HG03097 (cell line): ENCODE results near the gene HOXD8.

Source experiments
- ATAC-seq: cut with Tn5 transposase; IDR thresholded peaks from one replicate; pipeline ENCODE4 v1.9.1; 2021; ENCODE audit not compliant: unreplicated experiment, low FRiP score

Gene HOXD8

DNA sequence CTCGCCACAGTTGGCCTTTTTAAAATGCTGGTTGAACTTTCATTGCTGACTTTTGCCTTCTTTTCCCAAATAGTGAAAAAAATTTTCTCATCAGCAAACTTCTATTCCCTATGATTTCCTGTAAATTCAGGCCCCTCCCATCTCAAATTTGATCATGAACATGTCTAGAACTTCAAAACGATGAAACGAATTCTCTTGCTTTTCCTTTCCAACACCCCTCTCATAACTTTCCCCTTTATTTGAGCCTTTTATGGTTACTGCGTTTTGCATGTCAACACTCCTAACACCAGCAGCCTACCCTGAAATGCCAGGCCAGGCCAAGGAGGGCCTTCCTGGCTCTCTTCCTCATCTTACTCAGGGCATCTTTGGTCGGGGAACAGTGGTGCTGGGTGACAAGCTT lies 38.6 kb upstream of the HOXD8 start:
- no peak for ATAC-seq

DNA sequence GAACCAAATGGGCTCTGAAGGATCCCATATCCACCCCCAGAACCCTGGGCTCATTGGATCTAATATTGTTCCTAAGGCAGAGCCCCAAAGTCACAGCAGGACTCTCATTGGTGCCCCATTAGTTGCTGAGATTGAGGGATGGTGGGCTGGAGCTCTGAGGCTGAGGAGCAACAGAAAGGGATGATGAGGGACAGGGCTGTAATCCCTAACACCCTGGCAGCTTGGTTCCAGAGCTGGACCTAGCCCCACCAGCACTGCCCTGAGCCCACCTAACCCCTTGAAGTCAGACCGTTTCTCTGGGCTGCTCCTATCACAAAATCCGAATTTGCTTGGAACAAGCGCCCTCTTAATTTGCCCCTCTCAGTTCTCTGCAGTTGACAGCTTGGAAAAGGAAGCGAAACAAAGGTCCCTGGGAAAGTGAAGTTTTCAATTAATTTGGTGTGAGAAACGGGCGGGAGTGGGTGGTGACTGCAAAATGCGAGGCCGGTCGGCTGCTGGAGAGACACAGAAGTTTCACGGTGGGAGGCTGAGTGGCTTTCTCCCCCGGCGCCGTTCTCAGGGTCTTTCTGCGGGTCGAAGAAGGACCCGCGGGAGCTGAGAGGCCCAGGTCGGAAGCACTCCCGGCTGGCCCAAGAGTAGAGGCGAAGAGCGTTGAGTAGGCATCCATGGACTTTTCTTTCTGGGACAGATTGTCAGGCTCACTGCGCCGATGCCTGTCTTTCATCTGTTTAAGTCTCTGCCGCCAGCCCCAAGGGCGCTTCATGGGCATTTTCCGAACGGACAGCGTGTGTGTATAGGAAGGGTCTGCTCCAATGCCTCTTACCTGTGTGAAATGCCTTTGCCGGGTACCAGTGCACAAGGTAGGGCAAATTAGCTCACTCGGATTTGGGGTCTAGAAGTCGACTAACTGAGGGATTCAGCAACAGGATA lies 37.9 kb upstream of the HOXD8 start:
- ATAC-seq = no peak

DNA sequence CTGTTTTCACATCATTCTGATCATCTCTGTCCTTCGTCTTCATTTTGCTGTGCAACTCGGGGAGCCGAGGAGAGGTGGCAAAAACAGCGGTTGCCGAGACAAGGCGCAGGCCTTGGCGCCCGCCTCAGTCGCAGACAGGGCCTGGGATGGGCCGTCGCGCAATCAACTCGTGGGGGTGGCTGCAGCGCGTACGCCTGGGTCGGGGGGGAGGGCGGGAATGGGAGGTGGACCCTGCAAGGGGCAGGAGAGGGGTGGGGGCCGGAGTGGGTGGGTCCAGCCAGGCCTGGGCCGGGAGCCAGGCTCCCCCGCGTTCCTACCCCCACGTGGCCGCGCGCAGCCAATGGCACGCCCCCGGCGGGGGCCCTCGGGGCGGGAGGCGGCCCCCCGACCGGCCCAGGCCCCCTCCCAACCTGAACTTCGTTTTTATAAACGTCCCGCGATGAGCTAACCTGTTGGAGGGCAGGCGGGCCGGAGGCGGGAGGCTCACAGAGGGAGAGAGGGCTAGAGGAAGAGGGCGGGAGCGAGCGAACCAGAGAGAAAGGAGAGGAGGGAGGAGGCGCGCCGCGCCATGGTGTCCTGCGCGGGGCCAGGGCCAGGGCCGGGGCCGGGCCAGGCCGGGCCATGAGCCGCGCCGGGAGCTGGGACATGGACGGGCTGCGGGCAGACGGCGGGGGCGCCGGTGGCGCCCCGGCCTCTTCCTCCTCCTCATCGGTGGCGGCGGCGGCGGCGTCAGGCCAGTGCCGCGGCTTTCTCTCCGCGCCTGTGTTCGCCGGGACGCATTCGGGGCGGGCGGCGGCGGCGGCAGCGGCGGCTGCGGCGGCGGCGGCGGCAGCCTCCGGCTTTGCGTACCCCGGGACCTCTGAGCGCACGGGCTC lies 37.0 kb upstream of the HOXD8 start, which contains the start of gene HOXD13:
Gene HOXD13 (plus strand): TSS at position 452 of the 875 bp plus-strand sequence. CDS start 170 bp downstream, at position 622.
- no peak for ATAC-seq

DNA sequence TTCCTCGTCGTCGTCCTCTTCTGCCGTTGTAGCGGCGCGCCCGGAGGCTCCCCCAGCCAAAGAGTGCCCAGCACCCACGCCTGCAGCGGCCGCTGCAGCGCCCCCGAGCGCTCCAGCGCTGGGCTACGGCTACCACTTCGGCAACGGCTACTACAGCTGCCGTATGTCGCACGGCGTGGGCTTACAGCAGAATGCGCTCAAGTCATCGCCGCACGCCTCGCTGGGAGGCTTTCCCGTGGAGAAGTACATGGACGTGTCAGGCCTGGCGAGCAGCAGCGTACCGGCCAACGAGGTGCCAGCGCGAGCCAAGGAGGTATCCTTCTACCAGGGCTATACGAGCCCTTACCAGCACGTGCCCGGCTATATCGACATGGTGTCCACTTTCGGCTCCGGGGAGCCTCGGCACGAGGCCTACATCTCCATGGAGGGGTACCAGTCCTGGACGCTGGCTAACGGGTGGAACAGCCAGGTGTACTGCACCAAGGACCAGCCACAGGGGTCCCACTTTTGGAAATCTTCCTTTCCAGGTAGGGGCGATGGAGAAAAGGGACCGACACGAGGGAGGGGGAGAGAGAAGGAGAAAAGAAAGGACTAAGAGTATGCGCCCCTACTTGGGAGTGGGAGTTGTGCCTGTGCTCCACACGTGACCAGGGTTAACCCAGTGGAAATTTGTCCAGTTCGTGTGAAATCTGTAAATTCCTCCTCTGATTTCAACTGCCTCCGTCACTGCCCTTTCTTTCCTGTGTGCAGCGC lies 36.2 kb upstream of the HOXD8 start:
- ATAC-seq = no peak

DNA sequence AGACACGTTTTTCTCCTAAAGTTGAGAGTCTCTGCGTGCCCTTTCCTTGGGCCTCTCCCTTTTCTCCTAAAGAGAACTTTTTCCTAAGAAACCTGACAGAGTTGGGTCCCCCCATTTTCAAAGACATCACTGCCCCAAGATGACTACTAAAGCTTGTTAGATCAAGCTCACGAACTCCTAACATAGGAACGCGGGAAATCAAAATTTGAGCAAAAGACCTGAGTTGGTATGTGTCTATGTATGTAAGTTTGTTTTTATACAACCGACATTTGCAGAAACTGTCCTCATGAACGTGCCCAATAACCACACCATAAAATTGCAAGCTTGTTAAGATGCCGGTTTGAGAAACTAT lies 35.6 kb upstream of the HOXD8 start:
- no peak for ATAC-seq

DNA sequence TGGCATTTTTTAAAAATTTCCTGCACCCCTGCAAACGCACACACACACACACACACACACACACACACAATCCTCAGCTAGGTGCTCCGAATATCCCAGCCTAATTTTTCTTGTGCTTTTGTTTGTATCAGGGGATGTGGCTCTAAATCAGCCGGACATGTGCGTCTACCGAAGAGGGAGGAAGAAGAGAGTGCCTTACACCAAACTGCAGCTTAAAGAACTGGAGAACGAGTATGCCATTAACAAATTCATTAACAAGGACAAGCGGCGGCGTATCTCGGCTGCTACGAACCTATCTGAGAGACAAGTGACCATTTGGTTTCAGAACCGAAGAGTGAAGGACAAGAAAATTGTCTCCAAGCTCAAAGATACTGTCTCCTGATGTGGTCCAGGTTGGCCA lies 35.2 kb upstream of the HOXD8 start:
- ATAC-seq = no peak

DNA sequence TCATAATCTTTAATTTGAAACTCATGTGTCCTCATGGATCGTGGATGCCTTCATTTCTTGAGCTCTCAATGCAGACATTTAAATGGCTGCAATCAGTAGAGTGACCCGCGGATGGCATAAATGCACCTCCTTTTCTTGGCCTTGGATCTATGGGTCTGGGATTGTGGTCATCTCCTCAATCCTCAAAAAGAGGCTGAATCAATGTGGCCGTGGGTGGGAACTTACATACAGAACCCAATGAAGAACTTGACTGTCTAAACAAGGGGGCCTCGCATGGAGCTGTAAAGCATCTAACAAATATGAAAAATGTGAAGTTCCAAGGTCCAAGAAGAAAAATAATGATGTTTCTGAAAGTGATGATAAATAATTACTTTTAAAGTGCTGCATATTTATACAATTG lies 34.1 kb upstream of the HOXD8 start:
- no peak for ATAC-seq

DNA sequence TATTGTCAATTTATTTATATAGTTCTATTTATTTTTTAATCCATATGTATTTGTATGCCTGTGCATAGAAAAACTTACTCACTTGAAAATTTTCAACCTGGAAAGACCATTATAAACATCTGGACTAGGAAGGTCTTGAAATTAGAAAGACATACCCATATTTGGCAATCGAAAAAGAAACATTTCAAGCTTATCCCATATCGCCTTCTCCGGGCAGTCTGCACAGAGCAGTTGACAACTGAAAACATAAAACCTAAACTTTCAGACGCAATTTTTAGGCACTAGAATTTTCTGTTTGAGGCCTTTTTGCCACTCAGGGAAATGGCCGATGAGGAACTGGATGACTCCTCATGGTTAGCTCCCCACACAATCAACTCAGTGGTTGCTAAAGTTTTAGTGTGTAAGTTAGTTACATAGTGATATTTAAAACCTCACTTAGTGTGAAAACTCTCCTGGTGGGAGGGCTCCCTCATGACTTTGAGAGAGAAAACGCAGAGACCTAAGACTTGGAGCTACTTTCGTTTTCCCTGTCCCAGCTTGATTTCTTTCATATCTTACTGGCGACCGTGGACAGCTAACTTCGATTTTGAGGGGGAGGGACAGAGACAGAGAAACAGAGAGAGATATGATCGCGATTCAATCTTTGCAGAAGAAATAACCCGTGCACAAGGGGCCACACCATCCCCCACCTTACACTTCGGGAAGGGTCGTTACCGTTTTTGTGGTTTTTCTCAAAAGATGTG lies 33.1 kb upstream of the HOXD8 start:
- ATAC-seq = no peak

DNA sequence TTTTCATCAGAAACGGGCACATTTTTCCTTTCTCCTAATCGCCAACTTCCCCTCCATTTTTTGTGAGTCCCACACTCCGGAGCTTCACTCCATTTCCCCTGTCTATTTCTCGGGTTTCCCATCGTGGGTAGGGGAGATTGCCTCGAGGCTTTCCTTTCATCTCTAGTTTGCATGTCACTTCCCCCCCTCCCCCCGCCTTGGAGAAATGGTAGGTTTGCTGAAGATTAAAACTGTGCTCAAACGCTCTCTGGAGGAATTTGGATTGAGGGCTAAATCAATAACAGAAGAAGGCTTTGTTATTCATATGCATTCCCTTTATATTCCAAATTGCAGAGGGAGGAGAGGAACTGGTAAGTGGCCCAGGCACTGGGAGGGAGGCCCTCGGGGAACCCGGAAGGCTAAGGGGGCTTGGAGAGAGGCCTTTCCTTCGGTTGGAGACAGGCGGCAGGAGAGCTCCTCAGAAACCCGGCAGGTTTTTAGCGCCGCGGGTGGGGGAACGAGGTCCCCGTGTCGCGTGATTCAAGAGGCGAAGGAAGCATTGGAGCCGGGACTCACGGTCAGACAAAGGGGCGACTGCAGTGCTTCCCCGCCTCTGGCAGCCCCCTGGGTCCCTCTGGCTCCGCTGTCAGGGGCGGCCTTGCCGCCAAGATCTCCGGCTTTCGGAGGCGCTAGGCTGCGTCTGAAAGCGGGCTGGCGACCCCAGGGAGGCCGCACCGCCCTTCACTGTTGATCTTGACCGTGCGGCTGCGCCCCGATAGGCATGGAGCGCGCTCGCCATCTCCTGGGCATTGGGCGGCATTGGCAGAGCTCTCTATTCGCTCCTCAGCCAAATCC lies 32.3 kb upstream of the HOXD8 start:
- peak; percentile 61 for ATAC-seq

DNA sequence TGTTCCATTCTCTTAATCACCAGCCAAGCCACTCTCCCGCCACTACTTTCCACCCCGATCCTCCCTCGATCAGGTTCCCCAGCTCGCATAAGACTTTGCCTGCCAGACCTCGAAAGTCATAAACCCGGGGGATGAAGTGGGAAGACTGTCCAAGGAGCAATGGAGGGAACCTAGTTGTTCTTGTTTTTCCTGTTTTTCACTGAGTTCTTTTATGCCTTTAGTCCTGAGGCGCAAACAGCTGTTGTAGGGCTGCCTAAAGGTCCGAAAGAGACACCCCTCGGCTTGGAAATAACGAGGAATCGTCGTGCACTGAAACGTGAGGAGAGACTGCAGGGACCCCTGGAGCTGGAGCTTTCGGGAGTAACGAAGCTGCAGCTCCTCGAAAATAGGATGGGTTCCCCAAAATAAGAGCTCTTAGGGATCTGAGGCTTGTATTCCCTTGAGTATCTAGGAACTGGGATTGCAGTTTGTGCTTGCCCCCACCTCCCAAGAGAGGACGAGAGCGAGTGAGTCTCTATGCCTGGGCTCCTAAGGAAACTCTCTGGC lies 31.6 kb upstream of the HOXD8 start:
- ATAC-seq = no peak

DNA sequence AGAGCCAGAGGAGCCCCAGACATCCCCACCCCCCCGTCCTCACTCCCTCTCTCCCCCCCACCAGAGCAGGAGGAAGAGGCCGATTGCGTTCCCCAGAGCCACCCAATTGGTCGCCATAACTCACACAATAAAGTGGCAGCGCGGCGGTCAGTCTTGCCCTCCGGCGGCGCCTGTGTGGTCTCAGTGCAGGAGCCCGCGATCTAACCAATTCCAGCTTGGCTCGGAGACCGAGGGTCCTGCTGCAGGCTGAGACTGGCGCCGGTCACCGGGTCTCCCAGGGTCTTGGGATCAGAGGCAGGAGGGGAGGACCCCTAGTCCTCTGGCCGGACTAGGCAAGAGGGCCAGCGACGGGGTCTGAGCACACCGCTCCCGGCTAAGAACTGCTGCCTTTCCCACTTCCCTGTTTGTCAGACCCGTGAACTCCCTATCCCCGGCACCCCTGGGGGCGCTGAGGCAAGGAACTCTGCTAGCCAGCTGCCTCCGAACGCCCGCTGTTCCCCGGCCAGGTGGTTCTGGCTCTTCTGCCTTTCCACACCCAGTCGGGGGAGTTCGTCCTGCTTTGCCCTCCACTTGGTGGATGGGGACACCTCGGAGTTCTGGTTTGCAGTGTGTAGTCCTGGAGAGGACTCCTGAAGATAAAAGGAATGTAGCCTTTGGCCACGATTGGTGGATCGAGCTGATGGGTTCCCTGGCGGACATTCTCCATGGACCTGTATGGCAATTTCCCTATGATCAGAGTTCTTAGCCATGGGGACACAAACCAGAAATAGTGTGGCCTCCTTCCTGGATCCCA lies 30.9 kb upstream of the HOXD8 start:
- no peak for ATAC-seq

DNA sequence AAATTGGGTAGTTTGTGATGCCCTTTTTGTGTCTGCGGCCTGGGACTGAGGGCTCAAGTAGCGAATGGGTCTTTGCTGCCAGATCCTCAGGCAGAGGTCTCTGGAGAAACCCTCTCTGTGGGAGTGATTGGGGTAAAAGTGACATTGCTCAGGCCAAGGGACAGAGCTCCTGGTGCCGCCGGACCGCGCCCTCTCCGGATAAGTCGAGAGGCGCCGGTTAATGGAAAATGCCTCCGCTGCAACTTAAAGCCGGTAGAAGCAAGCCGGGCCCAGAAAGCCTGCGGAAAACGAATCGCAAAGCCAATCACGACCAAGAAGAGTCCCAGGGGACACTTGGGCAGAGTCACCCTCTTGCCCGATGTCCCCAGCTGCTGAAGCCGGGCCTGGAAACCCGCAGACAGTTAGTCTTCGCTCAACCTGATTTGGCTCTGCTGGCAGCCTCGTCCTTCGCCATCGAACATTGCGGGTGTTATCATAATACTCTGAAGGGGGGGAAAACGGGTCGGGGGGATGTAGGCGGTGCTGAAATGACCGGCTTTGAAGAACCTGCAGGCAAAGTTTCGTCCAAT lies 30.3 kb upstream of the HOXD8 start:
- no peak for ATAC-seq

DNA sequence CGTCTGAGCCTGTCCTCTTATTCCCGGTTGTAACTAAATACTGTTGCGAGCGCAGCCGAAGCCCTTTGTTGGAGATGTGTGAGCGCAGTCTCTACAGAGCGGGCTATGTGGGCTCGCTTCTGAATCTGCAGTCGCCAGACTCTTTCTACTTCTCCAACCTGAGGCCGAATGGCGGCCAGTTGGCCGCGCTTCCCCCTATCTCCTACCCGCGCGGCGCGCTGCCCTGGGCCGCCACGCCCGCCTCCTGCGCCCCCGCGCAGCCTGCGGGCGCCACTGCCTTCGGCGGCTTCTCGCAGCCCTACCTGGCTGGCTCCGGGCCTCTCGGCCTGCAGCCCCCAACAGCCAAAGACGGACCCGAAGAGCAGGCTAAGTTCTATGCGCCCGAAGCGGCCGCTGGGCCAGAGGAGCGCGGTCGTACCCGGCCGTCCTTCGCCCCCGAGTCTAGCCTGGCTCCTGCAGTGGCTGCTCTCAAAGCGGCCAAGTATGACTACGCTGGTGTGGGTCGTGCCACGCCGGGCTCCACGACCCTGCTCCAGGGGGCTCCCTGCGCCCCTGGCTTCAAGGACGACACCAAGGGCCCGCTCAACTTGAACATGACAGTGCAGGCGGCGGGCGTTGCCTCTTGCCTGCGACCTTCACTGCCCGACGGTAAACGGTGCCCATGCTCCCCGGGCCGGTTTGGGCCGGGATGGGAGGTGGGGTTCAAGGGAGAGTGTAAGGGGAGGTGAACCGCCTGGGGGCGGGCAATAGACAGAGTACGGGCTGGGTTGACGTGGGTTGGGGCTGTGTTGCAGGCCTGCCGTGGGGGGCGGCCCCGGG lies 29.6 kb upstream of the HOXD8 start, which contains the start of gene HOXD12:
Gene HOXD12 (plus strand): TSS at position 68 of the 819 bp plus-strand sequence. CDS start 7 bp downstream, at position 75.
- no peak for ATAC-seq

DNA sequence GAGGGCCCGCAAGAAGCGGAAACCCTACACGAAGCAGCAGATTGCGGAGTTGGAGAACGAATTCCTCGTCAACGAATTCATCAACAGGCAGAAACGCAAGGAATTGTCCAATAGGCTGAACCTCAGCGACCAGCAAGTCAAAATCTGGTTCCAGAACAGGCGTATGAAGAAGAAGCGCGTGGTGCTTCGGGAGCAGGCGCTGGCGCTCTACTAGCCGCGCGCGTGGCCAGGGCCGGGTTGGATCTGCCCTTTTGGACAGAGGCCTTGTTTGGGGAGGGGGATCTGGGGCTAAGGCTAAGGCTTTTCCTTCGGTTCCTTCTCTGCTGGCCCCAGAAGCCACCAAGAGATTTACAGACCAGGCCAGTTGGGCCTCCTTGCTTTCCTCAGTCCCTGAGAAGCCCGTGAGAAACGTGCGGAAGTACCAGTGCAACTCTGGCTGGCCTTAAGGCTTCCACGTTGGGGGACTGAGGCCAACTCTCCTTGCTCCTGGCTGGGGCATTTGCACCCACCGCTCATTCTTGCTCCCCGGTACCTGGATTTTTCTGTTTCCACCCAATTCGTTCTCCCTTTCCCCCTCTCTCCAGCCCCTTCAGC lies 28.9 kb upstream of the HOXD8 start:
- ATAC-seq = no peak

DNA sequence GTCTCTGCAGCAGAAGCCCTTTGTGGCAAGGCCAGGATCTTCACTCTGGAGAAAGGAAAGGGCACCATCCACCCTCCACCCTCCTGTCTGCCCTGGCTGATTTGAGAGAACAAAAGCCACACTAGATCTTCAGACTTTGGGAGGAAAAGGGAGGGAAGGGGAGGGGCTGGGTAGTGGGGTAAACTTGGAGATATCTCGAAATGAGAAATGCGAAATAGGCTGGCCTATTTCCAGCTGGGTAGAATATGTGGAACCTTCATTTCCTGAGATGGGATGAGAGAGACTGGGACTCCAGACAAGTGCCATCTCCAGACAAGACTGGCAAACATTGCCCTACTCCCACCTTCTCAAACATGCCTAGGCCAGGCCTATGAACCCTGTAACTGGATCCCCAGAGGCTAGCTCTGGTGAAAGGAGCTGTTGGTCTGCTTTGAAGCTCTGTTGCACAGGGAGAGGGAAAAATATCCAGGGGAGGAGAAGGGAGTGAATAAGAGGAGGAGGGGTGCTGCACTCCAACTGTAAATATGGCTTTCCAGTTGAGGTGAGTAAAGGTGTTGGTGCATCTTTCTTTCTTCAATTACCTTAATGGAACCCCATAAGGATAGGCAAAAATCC lies 28.2 kb upstream of the HOXD8 start:
- no peak for ATAC-seq

DNA sequence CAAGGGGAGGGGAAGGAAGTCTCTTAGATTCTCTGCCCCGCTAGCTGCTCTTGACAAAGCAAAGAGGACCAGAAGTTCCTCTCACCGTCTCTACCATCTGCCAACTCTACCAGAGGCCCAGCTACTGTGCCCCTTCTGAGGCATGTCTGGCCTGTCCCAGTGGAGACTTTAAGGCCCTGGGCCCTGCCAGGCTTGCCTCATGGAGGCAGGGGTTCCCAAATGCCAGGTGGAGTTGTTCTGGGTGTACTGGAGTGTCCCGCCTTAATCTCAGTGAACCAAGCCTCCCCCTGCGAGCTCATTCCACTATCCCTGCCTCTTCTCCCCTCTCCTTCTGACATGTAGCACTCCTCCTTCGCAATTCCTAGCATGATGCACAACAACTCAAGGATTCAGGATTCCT lies 27.7 kb upstream of the HOXD8 start:
- no peak for ATAC-seq
